GM21717 (cell line): ENCODE data around the gene PDPK1.
"Not testable (repeated sequence)": the region's sequence is repeated elsewhere in the genome, so short reads cannot be mapped to it uniquely, and the experiment has no call there.

Experiments
- ATAC-seq: cut with Tn5 transposase; IDR thresholded peaks from one replicate; pipeline ENCODE4 v1.9.1; 2021; ENCODE audit warnings: mild to moderate bottlenecking, moderate library complexity; ENCODE audit not compliant: unreplicated experiment

Gene PDPK1

DNA sequence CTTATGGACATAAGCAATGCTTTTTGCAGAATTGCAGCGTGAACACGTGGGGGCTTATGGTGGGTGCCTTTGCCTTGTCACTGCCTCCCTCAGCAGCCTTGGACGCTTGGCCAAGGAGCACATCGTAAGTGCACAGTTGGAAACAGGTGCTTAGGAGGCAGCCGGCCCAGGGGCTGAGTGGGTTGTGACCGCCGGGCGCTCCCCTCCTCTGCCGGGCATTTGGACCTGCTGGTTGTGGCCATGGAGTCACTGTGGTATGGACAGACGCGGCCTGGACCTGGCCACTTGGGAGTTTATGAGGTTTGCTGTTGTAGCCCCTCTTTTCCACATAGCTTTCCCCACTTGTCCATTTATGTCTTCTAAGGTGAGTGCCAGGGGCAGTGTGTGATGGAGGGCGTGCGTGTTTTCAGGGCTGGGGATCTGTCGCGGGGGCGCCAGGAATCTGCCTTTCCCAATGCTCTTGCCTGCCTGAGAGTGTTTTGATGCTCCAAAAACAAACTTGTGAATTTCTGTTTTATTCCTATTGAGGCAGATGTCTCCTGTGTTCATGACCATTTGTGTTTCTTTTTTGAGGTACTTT is 49.2 kb downstream of the PDPK1 start:
- no peak for ATAC-seq

GRCh38 chr16:2587891-2588565 is 50.2 kb downstream of the PDPK1 start:
- no peak for ATAC-seq

- ATAC-seq = no peak
Observed at GRCh38 chr16:2591476-2592240, 53.8 kb downstream of the PDPK1 start.

- ATAC-seq = no peak
Observed at GRCh38 chr16:2592786-2593185, 55.0 kb downstream of the PDPK1 start.

DNA sequence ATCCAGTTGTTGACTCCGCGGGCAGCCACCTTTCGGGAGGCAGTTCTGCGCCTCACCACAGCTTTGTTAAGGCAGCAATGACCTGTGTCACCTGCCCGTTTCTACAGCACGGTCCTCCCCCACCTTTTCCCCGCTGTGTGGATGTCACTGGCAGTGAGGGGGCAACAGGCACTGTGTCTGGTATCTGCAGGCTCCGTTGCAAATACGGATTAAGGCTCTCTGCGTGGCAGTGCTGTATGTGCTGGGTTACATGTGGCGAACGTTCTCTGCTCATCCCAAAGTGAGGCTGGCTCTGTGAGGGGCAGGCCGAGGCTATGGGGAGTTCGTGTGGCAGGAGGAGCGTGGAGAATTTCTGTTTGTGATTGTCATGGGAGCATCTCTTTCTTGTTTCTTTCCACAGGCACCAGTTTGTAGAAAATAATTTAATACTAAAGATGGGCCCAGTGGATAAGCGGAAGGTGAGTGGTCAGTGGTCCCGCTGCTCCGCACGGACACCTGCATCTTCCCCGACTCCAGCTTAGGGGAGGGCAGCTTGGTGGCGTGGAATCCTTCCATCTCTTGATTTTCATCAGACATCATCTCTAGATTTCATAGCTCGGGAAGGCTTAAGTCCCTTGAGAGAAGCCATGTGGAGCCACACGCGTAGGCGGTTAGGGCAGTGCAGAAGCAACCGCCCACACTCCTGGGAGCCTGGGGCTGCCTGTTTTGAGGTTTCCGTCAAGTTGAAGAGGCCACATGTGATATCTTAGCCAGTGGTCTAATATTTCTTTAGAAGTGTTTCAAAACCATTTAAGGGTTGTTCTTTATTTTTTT is 57.8 kb downstream of the PDPK1 start:
- no peak for ATAC-seq

- ATAC-seq = no peak
Observed at GRCh38 chr16:2596747-2597559, 59.1 kb downstream of the PDPK1 start.

DNA sequence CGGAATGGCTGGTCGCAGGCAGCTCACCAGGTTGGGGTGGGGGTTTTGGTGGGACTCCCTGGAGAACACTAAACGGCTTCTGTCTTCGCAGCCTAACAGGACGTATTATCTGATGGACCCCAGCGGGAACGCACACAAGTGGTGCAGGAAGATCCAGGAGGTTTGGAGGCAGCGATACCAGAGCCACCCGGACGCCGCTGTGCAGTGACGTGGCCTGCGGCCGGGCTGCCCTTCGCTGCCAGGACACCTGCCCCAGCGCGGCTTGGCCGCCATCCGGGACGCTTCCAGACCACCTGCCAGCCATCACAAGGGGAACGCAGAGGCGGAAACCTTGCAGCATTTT is 59.7 kb downstream of the PDPK1 start:
- no peak for ATAC-seq

- ATAC-seq = no peak
Observed at GRCh38 chr16:2598133-2598641, 60.4 kb downstream of the PDPK1 start.

GRCh38 chr16:2598723-2599122 is 60.9 kb downstream of the PDPK1 start:
- no peak for ATAC-seq

- not testable (repeated sequence) for ATAC-seq
Observed at GRCh38 chr16:2599165-2599564, 61.3 kb downstream of the PDPK1 start.

- not testable (repeated sequence) for ATAC-seq
Observed at GRCh38 chr16:2599785-2600184, 62.0 kb downstream of the PDPK1 start.

GRCh38 chr16:2601301-2602025 is 63.6 kb downstream of the PDPK1 start:
- ATAC-seq = not testable (repeated sequence)

DNA sequence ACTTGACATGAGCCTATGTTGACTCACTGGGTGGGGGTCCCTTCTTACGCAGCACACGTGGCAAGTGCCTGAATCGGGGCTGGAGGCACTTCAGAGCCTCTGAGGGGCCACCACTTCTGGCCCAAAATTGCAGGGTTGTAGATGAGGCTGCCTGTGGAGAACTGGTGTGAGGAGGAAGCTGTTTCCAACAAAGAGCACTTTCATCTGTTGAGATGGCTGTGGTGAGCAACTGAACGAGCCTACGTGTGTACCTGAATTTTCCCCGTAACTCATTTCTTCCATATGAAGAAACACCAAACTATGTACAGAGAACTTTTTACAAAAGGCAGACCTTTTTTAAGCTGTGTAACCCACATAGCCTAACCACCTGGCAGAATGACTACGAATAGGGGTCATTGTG is 64.4 kb downstream of the PDPK1 start:
- ATAC-seq = not testable (repeated sequence)

DNA sequence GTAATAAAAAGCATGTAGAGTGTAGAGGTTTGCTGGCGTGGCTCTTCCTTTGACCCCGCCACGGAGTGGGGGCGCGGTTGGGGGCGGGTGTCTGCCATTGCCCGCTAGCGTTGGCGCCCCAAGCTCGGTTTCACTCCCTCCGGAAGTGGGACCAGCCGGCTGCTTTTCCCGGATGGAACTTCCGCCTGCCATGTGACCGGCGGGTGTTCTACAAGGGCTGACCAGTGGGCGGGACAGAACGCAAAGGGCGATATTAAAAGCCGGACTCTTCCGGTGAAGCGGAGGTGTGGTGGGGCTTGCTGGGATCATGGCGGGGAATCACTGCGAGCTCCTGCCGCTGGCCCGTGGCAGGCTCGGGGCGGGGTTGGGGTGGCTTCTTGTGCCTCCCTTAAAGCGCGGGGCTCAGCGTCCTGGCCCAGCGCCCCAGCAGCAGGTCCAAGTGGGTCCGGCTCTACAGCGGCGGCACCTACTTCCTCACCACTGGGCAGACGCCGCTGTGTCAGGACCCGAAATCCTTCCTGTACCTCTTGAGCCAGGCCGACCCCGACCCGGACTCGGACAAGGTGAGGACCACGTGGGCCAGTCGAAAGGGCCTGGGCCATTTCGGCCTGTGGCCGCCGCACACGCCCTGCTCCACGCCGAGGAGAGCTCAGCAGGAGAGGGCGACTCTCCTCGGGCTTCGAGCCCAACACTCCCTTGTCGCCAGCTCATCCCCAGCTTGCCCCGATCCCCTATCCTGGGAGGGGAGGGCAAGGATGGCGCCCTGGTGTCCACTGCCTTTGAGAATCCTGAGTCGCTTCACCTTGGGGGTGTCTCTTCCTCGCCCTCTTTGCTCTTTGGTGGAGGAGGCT is 65.6 kb downstream of the PDPK1 start:
- ATAC-seq = peak; percentile 54

DNA sequence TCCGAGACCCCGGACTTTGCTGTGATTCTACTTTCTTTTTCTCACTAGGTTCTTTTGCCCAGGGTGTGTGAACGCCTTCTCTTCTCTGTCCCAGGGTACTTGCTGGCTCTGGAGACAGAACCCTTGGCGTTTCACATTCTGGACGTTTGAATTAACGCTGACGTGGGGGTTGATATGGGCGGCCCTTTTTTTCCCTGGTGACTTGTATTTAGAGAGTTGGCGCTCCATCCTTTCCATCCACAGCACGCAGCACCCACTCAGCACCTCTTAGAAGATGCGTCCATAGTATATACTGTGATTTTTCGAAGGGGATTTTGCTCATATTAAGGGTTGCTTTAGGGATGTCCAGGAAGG is 66.2 kb downstream of the PDPK1 start:
- ATAC-seq = not testable (repeated sequence)

DNA sequence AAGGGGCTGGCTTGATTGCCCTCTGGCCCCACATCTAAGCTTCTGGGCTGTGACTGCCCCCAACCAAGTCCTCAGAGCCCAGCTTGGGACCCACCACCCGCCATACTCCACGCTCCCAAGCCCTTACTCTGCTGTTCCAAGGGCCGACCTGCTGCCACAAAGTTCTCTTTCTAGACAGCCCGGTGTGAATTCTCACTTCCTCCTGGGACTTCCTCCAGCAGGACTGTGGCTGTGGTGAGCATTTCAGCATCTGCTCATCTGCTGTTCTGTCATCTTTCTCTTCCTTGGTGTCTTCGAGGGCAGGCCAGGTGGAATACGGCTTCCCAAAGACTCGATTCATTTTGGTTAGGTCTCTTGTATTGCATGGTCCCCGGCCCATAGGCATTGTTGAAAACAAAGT is 69.0 kb downstream of the PDPK1 start:
- ATAC-seq = not testable (repeated sequence)

- ATAC-seq = not testable (repeated sequence)
Observed at GRCh38 chr16:2609345-2609744, 71.5 kb downstream of the PDPK1 start.

- no peak for ATAC-seq
Observed at GRCh38 chr16:2609827-2610470, 72.1 kb downstream of the PDPK1 start.
